ENCODE results near the gene GRIP1.
"Not testable (repeated sequence)": the region's sequence is repeated elsewhere in the genome, so short reads cannot be mapped to it uniquely, and the experiment has no call there.

Gene GRIP1

GRCh38 chr12:66516133-66516532 lies 162.7 kb downstream of the GRIP1 start:
- no peak for DNase-seq

DNA sequence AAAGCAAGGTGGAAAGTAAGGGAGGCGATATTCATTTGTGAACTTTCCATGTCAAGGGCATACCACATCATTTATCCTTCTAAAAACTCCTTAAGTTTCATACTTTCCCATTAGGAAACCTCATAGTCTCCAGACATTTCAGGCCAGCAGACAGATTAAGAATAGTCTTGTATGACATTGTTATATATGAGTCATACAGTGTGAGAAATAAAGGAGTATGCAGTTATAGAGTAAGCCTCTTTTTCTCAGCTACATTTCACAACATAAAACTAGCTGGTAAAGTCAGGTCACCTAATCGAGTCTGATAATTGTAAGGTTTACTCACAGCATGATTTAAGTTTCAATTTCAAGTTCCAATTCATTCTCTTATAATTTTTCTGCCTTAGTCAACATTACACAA lies 164.3 kb downstream of the GRIP1 start:
- no peak for DNase-seq

DNA sequence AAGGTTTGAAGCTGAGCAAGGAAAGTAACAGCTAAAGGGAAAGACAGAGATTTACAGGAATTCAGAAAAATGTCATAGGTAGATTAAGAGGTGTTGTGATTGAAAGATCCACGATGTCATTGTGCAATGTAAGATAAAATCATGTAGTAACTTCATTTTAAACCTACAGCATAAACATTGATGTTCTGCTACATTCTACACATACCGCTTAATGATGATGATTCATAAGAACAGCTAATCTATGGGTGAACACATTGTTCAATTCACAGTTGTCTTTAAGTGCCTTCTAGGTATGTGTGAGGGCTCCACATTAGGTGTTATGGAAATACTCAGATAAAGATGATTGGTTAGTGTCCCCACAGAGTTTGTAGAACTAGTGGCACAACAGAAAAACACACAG lies 170.9 kb downstream of the GRIP1 start:
- DNase-seq: no peak

DNA sequence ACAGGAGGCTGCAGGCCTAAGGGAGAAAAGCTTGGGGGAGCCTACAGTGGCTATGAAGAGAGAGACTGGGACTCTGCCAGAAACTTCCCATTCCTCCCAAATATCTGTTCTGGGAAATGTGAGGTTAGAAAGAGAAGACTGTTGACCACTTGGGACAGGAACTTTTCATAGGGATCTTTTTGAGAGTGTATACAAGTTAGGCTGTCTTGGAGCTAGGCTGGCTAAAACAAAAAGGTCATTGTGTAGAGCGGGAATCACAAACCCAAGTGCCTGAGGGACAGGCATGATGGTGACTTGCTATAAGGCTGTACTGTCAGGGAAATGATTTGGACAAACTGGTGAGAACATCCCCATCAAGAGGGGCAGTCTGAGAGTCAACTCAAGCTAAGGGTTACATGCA lies 175.1 kb downstream of the GRIP1 start:
- no peak for DNase-seq

DNA sequence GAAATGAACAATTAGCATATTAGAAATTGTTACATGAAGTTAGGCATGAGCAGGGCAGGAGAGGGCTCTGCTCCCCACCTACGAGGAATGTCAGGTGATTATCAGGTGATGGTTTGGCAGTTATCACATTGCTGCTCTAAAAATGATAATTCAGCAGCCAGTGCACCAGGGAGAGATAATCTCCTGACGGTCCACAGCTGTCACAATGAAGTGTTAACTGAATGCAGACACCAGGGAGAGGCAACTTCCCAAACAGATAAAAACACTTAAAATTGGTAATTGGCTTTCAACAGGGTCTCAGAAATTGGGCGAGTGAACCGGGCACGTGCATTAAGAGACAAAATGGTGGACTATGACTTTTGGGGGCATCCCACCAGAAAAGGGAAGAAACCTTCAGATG lies 176.0 kb downstream of the GRIP1 start:
- DNase-seq: no peak

DNA sequence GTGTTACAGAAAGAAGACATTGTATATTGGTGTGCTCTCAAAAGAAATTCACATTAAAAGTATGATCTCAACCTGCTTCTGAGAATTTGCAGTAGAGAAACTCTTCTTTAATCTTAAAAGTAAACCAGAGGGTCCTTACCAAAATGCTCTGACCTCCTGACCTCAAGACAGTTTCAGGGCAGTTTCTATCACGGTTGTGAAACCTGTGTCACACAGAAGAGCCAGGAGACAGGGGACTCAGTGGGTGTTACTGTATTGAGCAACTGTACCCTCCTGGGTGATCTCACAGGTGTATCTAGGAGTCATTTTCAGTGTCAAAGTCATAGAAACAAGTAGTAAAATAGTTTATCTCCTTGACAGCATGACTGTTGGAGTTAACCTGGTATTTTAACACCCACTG lies 178.0 kb downstream of the GRIP1 start:
- DNase-seq: no peak

DNA sequence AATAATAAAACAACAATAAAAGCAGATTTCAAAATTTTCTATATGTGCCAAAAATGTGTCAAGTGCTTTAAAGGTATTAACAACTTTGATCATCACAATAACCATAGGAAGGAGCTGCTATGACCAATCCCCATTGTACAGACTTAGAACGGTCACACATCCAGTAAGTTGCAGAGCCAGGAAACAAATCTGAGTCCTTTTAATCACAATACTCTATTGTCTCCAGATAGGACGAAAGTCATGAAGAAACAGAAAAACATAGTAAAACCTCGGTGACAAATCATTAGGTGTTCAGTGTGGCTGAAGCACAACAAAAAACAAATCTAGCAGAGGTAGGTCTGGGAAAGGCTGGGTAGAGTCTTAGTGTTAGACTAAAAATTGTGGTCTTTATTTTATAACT lies 178.8 kb downstream of the GRIP1 start:
- DNase-seq: no peak

DNA sequence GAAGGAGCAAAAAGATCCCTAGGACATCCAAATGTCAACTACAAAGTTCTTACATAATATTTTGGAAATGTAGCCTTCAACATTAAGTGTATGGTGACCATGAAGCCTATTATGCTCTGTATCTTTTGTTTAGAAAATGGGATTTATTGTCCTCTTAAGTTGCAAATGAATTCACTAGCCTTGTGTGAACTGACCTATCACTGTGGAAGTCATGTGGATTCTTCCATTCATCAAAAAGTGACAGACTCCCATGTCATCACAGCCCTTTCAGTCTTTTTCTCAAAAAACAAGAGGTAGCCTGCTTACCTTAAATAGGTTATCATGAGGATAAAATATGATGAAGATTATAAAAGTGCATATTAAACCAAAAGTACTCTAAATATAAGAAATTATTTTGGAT lies 179.9 kb downstream of the GRIP1 start:
- no peak for DNase-seq

DNA sequence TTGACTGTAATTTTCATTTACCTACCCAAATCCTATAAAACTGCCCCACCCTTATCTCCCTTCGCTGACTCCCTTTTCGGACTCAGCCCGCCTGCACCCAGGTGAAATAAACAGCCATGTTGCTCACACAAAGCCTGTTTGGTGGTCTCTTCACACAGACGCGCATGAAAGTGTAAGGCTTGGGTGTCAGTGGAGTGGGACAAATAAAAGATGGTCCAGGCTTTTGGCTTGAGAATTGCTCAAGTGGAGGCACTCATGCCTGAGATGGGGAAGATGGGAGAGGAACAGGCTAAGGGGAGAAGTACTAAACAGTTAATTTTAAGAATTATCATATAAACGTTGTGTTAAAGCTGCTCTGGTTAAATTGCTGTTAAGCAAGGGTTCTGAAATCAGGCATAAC lies 180.8 kb downstream of the GRIP1 start:
- not testable (repeated sequence) for DNase-seq

- no peak for DNase-seq
Observed at GRCh38 chr12:66497008-66497897, 181.6 kb downstream of the GRIP1 start.

DNA sequence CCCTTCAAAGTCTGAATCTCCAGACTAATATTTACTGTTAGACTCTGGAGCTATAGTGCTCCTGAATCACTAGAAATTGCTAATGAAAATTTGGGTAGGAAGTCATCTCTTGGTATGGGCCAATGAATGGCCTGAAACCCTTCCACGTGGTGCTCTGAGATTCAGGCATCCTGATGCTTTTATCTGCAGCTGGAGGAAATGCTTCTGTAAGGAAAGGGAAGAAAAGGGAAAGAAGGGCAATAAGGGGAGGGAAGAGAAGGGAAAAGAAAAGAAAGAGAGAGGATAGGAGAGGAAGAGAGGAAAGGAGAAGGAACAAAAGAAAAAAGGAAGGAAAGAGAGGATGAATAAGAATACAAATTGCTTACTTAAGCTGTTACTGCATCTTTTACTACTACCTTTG lies 182.3 kb downstream of the GRIP1 start:
- DNase-seq: no peak

GRCh38 chr12:66495709-66496108 lies 183.2 kb downstream of the GRIP1 start:
- no peak for DNase-seq

- no peak for DNase-seq
Observed at GRCh38 chr12:66493819-66494218, 185.1 kb downstream of the GRIP1 start.

DNA sequence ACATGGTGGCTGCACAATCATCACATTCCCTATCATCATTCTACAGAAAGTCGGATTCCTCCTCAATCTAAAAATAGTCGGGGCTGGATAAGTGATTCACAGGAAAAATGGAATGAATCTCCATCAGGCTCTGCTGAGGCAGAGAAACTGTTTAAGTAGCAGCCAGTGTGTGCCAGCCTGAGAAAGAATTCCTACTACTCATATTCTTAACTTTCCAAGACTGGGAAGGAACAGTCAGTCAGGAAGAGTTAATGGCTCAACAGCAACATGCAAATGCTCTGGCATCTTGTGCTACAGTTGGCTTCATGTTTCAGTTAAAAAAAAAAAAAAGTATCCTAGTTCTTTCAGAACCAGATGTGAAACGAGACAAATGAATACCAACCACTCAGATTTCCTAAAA lies 187.0 kb downstream of the GRIP1 start:
- DNase-seq: no peak

- DNase-seq: no peak
Observed at GRCh38 chr12:66482351-66483203, 196.3 kb downstream of the GRIP1 start.

DNA sequence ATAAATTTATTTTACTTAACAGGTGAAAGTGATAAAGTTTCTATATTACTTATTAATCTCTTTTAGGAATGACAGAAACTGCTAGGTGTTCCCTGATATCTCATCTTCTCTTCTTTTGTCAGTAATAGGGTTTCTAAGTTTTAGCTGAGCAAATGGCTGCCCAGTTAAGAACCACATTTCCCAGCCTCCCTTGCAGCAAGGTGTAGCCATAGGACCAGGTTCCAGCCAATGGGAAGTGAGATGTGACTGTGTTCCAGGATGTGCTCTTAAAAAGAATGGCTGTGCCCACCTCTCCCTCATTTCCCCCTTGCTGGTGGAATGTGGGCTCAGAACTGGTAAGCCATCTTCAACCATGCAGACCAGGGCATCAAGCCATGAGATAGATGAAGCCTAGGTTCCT lies 210.9 kb downstream of the GRIP1 start:
- DNase-seq: no peak

DNA sequence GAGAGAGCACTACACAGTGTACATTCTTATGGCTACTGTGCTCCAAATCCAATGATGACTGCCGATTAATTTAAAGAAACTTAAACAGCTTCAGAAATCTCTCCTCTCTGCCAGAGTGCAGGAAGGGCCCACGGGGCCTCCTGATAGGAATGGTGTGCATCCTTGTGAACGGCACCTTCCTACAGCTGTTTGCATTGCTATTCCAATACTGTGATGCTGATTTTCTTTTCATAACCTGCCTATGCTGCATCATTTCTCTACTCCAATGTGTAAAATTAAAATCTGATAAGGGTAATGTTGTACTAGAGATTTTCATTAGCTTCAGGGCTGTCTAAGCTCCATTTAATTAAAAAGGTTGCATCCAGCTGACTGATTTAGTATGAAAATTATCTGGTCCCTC lies 217.5 kb downstream of the GRIP1 start:
- DNase-seq: no peak

- no peak for DNase-seq
Observed at GRCh38 chr12:66459944-66460482, 218.9 kb downstream of the GRIP1 start.

DNA sequence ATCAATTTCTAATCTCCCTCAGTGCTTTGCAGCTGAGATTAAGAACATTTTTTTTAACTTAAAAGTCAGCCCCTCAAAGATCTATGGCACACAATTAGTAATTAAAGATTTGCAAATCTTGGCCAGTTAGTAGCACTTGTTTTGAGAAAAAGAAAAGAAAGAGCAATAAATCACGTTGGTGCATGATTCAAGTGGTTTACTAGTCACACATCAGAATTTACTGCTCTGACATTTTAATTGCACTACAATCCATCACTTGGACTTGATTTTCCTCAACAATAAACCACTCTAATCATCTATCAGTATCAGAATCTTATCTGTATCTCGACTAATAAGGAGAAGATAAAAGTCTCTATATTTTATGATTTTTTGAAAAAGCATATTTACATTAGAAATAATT lies 222.3 kb downstream of the GRIP1 start:
- no peak for DNase-seq

- DNase-seq: no peak
Observed at GRCh38 chr12:66453844-66454243, 225.0 kb downstream of the GRIP1 start.

GRCh38 chr12:66453120-66453519 lies 225.8 kb downstream of the GRIP1 start:
- DNase-seq: no peak

- no peak for DNase-seq
Observed at GRCh38 chr12:66449531-66449930, 229.3 kb downstream of the GRIP1 start.

DNA sequence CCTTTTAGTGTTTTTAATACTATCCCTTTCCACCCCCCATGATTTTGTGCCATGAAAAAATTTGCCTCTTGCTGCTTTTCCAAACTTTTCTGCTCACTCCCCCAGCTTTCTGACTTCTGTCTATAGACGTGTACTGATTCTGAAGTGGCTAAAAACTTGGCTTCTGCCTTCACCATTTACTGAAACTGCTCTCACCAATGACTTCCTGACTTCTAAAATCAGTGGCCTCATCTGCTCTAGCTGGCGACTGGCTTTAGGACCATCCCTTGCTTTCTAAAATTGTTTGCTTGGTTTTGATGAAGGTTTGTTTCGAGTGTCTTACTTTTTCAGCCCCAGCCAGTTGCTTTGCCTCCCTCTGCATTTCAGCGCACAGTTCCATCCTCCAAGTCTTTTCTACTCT lies 231.2 kb downstream of the GRIP1 start:
- no peak for DNase-seq
